HG02763 (cell line): ENCODE data around the gene NPR2.

ENCODE experiments used
- ATAC-seq: cut with Tn5 transposase; IDR thresholded peaks from one replicate; pipeline ENCODE4 v1.9.1; 2021; ENCODE audit warnings: mild to moderate bottlenecking, moderate library complexity; ENCODE audit not compliant: unreplicated experiment

Gene NPR2

DNA sequence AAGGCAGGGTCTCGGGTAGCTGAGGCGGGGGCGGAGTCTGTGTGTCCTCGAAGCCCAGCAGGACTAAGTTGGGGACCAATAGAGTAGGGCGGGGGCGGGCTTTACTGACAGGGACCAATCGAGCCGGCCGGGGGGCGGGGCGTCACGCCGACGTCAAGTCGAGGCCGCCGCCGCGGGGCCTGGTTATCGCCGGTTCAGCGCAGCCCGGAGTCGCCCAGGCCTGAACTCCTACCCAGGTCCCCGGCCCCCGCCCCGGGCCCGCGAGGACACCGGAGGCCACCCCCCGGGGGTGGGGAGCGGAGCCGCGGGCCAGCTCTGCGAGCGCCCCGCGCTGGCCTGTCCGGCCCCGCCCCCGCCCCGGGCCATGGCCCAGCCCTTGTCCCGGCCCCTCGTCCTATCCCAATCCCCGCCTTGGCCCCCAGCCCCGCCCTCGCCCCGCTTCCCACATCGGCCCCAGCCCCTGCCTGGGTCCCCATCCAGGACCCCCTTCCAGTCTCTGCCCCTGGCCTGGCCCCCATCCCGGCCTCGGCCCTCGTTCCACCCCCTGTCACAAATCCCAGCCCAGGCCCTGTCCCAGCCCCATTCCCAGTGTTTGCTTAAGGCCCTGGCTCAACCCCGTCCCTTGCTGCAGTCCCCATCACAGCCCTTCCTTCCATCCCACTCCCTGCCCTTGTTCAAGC, 37.8 kb downstream of the NPR2 start, which contains the start of gene TMEM8B:
TSS of gene TMEM8B (plus strand) at position 145 of the 680 bp plus-strand sequence. CDS start at position 365, 220 bp downstream.
- peak; percentile 78 for ATAC-seq

DNA sequence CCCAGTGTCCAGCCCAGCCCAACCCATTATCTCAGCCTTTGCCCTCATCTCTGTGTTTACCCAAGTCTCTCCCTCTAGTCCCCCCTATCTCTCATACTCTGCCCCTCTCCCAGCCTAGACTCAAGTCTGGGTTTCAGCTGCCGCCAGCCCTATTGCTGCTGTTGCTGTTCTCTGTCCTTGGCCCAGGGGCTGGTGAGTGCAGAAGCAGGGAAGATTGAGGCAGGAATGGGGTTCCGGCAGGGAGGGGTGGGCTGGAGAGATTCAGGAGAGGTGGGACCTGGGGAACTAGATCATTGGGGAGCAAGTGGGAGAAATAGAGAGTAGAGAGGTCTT, 38.3 kb downstream of the NPR2 start:
- ATAC-seq = no peak

- ATAC-seq = no peak
Observed at GRCh38 chr9:35831040-35831439, 39.6 kb downstream of the NPR2 start.

DNA sequence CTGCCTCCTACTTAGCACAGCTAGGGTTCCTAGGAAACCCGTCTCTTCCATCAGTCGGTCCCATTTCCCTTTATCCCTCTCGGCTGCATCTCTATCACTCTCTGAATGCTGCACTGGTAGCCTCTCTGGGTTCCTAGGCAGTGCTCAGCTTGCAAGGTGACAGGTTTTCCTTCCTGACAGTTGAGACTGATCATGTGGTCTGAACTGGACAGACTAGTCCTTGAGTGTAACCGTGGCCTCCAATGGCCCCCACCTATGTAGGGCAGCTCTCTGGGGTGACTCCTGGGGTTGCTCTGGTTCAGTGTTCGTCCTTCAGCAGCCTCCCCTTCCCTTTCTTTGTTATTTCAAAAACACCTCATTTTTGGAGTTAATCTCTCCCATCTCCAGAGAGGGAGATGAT, 41.4 kb downstream of the NPR2 start:
- no peak for ATAC-seq

DNA sequence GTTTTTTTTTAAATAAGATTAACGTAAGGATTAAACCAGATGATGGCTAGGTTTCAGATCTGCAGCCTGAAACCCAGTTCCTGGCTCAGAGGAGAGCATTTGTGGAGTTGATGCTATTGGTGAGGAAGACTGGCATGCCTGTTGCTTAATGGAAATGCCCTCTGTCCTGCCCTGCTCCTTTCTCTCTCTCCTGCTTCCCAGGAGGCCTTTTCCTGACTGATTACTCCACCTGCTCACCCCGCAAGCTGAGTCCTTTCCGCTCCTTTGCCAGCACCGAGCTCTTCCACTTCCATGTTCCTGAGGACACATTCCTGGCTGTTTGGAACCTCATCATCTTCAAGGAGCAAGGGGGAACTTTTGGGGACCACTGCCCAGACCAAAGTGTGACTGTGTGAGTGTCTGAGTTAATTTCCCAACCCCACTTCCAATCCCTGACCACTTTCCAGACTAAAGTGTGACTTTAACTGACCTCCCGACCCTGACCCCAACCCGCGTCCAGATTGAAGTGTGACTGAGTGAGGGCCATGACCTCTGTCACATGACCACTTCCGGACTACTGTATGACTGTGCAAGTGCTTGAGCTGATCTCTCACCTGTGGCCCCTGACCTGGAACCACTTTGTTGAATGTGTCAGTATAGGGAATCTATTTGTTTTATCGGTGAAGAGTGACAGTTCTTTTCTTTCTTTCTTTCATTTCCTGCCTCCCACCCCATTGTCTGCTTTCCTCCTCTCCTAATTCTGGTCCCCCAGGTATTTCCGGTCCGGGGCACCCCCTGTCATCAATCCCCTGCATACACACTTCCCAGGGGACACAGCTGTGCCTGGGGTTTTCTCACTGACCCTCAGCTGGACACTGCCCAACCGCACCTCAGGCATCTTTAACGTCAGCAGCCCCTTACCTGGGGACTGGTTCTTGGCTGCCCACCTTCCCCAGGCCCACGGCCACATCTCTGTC, 43.1 kb downstream of the NPR2 start:
- ATAC-seq = no peak

- ATAC-seq = no peak
Observed at GRCh38 chr9:35835216-35835632, 43.8 kb downstream of the NPR2 start.

DNA sequence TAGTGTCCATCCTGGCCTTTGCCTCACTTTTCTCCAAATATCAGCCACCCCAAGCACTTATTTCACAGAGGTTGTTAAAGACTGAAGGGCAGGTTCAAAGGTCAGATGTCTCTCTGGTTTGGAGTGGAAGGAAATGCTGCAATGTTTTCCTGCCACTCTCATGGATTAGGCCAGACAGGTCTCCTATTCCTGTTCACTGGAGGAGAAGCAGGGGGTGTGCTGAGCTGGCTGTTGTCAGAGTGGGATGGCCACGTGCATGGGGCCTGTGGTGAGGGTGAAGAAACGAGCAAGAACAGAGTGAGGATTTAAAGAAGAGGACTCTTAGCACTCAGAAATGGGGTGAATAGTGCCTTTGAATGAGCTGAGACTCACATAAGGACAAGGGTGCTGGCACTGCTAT, 44.4 kb downstream of the NPR2 start:
- no peak for ATAC-seq

DNA sequence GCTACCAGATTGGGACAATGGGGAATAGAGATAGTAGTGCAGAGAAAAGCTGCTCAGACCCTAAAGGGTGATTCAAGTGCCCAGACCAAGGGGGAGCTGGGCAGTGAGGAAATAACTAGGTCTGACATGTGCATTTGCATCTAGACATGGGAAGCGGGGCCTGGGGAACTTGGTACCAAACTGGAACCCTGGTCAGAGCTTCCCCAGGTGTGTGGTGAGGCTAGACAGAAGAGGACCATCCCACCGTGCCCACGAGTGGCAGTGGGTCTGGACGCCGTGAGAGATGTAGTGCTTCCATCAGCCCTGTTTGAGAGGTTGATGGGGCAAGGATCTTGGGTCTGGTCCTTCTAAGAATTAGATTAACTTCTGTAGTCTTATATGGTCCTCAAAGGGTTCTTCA, 45.2 kb downstream of the NPR2 start:
- no peak for ATAC-seq

DNA sequence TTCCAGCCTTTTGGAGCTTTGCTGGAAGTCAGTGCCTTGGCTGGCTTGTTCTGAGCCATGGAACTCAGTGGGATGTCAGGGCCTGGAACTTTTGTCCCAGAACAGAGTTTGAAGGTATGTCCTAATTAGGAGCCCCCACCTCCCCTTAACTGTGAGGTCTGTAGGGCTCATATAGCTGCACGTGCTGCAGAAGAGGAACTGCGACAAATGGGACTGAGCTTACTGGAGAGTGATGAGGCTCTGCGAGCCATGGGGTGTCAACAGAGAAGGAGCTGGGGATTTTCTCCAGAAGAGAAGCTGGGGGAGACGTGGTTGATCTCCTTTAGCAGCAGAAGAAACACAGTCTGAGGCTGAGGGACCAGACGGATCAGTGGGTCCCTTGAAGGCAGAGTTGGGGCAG, 48.5 kb downstream of the NPR2 start:
- ATAC-seq = no peak

GRCh38 chr9:35840881-35841644, 49.7 kb downstream of the NPR2 start:
- ATAC-seq = no peak

GRCh38 chr9:35841645-35841900, 50.2 kb downstream of the NPR2 start:
- ATAC-seq = no peak

DNA sequence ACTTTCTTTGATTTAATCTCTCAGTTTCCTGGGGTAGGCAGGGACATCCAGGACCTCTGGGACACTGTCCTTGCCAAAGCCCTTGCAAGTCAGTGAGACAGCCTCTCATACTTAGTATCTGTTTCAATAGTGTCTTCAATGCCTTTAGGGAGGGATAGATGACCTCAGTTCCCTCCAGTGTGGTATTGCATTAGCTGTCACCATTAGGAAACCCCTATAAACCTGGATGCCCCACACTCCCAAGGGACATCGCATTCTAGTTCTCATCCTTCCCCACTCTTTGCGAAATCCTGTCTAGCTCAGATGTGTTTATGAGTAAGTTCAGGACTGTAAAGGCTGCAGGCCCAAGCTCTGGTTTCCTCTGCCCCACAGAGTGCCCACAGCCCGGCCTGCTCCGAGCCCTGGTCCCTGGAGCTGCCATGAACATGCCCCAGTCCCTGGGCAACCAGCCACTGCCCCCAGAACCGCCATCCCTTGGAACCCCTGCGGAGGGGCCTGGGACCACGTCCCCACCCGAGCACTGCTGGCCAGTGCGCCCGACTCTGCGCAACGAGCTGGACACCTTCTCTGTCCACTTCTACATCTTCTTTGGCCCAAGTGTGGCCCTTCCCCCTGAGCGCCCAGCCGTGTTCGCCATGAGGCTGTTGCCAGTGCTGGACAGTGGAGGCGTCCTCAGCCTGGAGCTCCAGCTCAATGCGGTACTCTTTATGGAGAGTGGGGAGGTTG, 50.8 kb downstream of the NPR2 start:
- no peak for ATAC-seq

DNA sequence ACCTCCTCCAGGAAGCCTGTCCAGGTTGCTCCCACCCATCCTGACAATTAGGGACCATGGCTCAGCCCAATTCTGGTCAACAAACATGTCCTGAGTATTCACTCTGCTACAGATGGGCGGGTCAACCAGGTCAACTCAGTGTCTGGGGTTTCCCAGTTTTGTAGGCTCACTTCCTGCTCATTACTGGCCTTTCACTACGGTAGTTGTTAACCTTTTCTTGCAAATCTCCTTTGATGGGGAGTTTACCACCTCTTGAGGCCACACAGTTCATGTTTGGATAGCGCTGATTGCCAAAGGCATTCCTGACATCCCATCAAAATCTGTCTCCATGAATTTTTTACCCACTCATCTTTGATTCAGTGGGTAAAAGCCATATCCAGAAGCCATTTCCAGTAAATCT, 51.4 kb downstream of the NPR2 start:
- peak; percentile 76 for ATAC-seq

GRCh38 chr9:35844628-35845270, 53.4 kb downstream of the NPR2 start:
- ATAC-seq = no peak

DNA sequence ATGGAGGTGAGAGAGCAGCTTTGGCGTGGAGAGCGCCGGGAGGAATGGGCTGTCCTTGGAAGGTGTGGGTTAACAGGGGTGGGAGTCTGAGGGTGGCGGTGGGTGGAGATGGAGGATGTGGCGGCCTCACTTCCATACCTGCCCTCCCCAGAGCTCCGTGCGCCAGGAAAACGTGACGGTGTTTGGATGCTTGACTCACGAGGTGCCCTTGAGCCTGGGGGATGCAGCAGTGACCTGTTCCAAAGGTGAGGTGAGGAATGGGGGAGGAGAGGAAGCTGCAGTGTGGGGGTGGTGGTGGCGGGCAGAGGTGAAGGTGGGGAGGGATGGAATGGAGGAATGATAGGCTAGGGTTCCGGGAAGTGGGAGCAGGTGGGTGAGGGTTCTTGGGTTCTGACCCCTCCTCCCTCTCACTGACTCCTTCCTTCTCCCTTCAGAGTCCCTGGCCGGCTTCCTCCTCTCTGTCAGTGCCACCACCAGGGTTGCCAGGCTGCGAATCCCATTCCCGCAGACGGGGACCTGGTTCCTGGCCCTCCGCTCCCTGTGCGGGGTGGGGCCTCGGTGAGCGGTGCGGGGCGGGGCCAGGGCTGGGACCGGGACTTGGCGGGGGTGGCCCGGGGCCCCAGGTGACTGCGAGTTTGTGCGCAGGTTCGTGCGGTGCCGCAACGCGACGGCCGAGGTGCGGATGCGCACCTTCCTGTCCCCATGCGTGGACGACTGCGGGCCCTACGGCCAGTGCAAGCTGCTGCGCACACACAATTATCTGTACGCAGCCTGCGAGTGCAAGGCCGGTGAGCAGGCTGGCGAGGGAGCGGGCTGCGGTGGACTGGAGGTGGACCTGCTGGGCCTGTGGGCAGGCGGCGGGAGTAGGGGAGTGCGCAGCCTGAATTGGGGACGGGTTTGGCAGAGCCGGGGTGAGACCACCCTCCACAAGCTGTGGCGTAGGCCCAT, 54.7 kb downstream of the NPR2 start:
- ATAC-seq = no peak

DNA sequence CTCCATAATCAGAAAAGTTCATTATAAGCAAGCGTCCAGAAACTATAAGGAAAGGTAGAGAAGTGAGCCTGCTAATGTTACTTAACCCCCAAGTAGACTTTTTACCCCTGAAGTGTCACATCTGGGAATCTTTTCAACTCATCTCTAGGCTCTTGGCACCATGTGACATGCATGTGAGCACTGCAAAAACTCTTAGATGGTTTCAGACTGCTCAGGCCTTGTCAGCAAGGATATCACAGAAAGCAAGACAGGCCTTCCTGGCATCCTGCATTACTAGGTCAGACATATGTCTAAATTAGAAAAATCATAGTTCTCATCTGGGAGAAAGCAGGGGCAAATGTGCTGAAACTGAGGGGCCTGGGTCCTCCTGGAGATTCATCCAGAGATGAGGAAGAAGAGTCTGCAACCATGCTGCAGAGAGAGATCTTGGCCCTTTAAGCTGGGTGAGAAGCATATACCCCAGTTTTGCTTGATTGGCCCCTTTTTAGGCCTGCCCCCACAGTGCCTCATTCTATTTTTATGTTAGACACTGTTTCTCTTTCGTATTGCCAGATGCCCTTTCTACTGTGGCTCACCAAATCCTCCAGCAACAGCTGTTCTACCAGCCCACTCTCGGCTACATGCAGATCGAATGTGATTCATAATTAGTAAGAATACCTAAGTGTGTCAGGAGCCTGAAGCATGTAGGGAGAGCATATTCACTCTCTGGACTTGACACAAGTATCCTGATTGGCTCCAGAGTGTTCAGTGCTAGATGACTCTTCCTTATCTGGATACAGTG, 56.6 kb downstream of the NPR2 start:
- peak; percentile 89 for ATAC-seq

DNA sequence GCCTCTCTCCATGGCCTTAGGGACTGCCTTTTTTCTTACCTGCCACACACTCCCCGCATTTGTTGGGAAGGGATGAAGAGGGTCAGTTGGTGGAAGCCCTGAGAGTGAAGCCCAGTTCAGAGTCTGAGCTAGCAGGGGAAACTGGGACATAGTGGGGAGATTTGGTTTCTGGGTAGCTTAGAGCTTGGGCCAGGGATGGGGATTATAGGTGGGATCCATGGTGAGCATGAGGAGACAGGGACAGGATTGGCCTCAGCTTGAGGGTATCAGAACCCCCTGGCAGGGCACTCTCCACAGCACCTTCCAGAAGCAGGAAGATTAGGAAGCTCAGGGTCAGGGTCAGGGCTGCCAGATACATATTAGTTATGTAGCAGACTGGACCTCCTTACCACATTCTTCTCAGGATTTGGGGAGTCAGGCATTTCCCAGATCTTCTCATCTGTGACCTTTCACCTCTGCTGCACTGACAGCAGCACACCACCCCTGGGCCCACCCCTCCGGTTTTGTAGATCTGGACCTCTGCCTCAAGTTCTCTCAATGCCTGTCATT, 61.0 kb downstream of the NPR2 start:
- no peak for ATAC-seq
